Keratinocyte (primary cell): ENCODE measurements around the gene EIF1AD.

Source experiments
- EZH2 ChIP-seq: IDR thresholded peaks from one replicate; pipeline ENCODE4 v1.6.1; 2012; ENCODE audit warnings: inconsistent platforms, mild to moderate bottlenecking, low read length, moderate library complexity
- TF ChIP-seq, protein P1 (sequence below), 3 experiments: IDR thresholded peaks in 1 of 3; conservative IDR thresholded peaks in 1 of 3; optimal IDR thresholded peaks in 1 of 3; 2 replicates in 2 of 3; 3 replicates in 1 of 3; pipeline versions ENCODE3 to v1.5.1; 2011; ENCODE audit warnings: low read length in 3 of 3, mild to moderate bottlenecking in 3 of 3, moderate library complexity in 2 of 3, control low read depth in 1 of 3, inconsistent platforms in 1 of 3; ENCODE audit not compliant: insufficient read depth in 2 of 3; ENCODE audit errors: extremely low read depth in 1 of 3

DNA sequence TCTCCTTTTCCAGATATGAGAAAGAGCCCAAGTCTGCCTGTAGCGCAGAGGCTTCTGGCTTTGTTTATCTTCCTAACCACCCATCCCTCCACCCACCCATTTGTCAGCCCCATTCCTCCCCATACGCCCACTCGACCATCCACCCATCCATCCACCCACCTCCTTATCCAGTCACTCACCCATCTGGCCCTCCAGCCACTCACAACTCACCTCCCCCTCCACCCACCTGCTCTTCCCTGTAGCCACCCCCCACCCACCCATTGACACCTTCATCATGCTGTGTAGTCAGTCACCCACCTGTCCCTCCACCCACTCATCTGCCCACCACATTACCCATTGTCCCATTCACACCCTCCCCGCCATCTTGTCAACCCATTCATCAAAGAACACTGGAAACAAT lies 15.4 kb upstream of the EIF1AD start:
- TF ChIP-seq, protein P1, sequence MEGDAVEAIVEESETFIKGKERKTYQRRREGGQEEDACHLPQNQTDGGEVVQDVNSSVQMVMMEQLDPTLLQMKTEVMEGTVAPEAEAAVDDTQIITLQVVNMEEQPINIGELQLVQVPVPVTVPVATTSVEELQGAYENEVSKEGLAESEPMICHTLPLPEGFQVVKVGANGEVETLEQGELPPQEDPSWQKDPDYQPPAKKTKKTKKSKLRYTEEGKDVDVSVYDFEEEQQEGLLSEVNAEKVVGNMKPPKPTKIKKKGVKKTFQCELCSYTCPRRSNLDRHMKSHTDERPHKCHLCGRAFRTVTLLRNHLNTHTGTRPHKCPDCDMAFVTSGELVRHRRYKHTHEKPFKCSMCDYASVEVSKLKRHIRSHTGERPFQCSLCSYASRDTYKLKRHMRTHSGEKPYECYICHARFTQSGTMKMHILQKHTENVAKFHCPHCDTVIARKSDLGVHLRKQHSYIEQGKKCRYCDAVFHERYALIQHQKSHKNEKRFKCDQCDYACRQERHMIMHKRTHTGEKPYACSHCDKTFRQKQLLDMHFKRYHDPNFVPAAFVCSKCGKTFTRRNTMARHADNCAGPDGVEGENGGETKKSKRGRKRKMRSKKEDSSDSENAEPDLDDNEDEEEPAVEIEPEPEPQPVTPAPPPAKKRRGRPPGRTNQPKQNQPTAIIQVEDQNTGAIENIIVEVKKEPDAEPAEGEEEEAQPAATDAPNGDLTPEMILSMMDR (optimal IDR thresholded peaks at IDR 0.05 in 1 of 3, IDR thresholded peaks at IDR 0.05 in 1 of 3, conservative IDR thresholded peaks at IDR 0.05 in 1 of 3; ENCODE audit: extremely low read depth in 1 of 3, insufficient read depth in 2 of 3, low read length in 3 of 3) = no peak
- TF ChIP-seq EZH2 = no peak
